Ishikawa (cell line): Measurements from ENCODE around the gene SAMD8.

Source experiments
- CEBPB ChIP-seq: IDR thresholded peaks from 2 replicates; pipeline ENCODE4 v1.6.1; 2012
- CREB1 ChIP-seq: IDR thresholded peaks from 2 replicates; pipeline ENCODE4 v1.6.1; 2012; ENCODE audit warnings: low read depth
- EGR1 ChIP-seq: IDR thresholded peaks from 2 replicates; pipeline ENCODE4 v1.6.1; 2012
- EP300 ChIP-seq: IDR thresholded peaks from 2 replicates; pipeline ENCODE4 v1.6.1; 2012; ENCODE audit warnings: borderline replicate concordance
- FOXM1 ChIP-seq: IDR thresholded peaks from 2 replicates; pipeline ENCODE4 v1.6.1; 2012; ENCODE audit warnings: low read depth, borderline replicate concordance
- NFIC ChIP-seq: IDR thresholded peaks from 2 replicates; pipeline ENCODE4 v1.6.1; 2012
- RAD21 ChIP-seq: IDR thresholded peaks from 2 replicates; pipeline ENCODE4 v1.6.1; 2012; ENCODE audit warnings: low read depth
- REST ChIP-seq: IDR thresholded peaks from 2 replicates; pipeline ENCODE4 v1.6.1; 2012; ENCODE audit warnings: low read depth, mild to moderate bottlenecking
- TAF1 ChIP-seq: IDR thresholded peaks from 2 replicates; pipeline ENCODE4 v1.6.1; 2012; ENCODE audit warnings: low read depth, mild to moderate bottlenecking
- TCF12 ChIP-seq: IDR thresholded peaks from 2 replicates; pipeline ENCODE4 v1.6.1; 2012; ENCODE audit warnings: low read depth
- TEAD4 ChIP-seq: IDR thresholded peaks from 2 replicates; pipeline ENCODE4 v1.6.1; 2012
- USF1 ChIP-seq: IDR thresholded peaks from 2 replicates; pipeline ENCODE4 v1.6.1; 2012
- YY1 ChIP-seq: IDR thresholded peaks from 2 replicates; pipeline ENCODE4 v1.6.1; 2012; ENCODE audit warnings: low read depth
- ZBTB7A ChIP-seq: IDR thresholded peaks from 2 replicates; pipeline ENCODE4 v1.6.1; 2012; ENCODE audit warnings: low read depth
- TF ChIP-seq, protein P1 (sequence below): IDR thresholded peaks from 2 replicates; pipeline ENCODE4 v1.6.1; 2012

SAMD8 gene

GRCh38 chr10:75111365-75111906, at the start of gene SAMD8:
Gene SAMD8 (plus strand): TSS chr10:75111656. CDS start chr10:75150529, 38,873 bp downstream.
- TF ChIP-seq CEBPB (no peak; the same call in 1 of the 2 replicates), EP300 (no peak), CREB1 (0 out of 2 replicates have a peak, but pooled peaks have one; percentile 23), EGR1 (peak; percentile 90), YY1 (peak; percentile 5; the same call in 1 of the 2 replicates), RAD21 (no peak), TCF12 (peak; percentile 68; the same call in 1 of the 2 replicates), TEAD4 (no peak), NFIC (no peak), TAF1 (peak; percentile 12; the same call in 1 of the 2 replicates), FOXM1 (no peak), REST (no peak), ZBTB7A (peak; percentile 95)
- TF ChIP-seq, protein P1, sequence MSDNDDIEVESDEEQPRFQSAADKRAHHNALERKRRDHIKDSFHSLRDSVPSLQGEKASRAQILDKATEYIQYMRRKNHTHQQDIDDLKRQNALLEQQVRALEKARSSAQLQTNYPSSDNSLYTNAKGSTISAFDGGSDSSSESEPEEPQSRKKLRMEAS = peak; percentile 66

DNA sequence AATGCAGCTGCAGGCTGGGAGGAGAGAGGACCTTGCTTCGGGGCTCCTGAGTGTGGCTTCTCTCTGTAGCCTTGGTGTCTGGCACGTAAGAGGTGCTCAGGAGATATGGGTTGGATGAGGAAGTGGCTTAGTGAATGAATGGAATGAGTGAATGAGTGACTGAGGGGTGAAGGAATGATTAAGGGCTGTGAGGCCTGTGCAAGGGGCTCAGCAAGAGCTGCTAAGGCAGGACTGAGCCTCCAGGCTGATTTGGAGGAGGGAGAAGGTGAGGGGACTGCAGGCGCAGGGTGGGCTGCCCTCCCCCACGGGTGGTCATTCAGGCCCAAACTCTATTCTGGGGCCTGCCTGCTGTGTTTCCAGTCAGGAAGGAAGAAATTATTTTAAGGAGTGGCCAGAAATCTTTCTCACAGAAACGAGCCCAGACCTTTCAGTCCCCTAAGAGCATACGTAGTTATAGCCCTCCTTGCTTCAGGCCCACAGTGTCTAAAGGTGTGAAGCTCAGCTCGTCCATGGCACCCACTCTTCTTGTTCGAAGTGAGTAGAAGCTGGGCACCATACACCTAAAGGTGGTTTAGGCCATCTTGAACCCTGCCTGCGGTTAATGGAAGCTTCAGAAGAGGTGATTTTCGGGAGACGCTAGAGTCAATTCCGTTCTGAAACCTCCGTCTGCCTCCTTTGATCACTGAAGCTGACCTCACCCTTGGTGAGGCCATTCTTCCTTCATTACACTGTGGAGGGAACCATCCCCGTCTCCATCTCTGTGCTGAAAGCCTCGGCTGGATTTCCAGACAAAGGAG, 49.5 kb upstream of the SAMD8 start:
- TF ChIP-seq, protein P1 = no peak
- TF ChIP-seq TEAD4 (no peak), YY1 (no peak), RAD21 (no peak), FOXM1 (no peak), ZBTB7A (no peak), CEBPB (no peak), NFIC (no peak), EGR1 (no peak), TCF12 (no peak), TAF1 (no peak), CREB1 (no peak)

GRCh38 chr10:75062506-75063299, 48.8 kb upstream of the SAMD8 start:
- TF ChIP-seq TEAD4 = no peak
- no peak for TF ChIP-seq REST
- no peak for TF ChIP-seq CEBPB
- TF ChIP-seq YY1 = no peak

GRCh38 chr10:75063461-75064230, 47.8 kb upstream of the SAMD8 start:
- TF ChIP-seq ZBTB7A = no peak
- TF ChIP-seq TAF1 = no peak
- TF ChIP-seq EGR1 = no peak
- no peak for TF ChIP-seq NFIC
- TF ChIP-seq YY1 = no peak
- TF ChIP-seq TCF12 = no peak
- no peak for TF ChIP-seq USF1
- no peak for TF ChIP-seq CREB1
- no peak for TF ChIP-seq TEAD4

GRCh38 chr10:75065076-75065475, 46.4 kb upstream of the SAMD8 start:
- TF ChIP-seq CEBPB (no peak), EP300 (no peak), CREB1 (no peak), TCF12 (no peak), REST (no peak), TAF1 (no peak), YY1 (no peak), ZBTB7A (no peak), NFIC (no peak), EGR1 (no peak)
- TF ChIP-seq, protein P1 = no peak
